Peyer's patch (tissue), 4 donors: ENCODE data around the gene HYAL1.

Source experiments
- CTCF ChIP-seq, 6 experiments: fragments of 450-650 bp in 4 of 6; fragments of 200-600 bp in 2 of 6; sonication (generic) in 1 of 6; IDR thresholded peaks; one replicate each; pipeline ENCODE4 v1.5.1; 2017 to 2019; ENCODE audit warnings: antibody characterized with exemption in 6 of 6, mild to moderate bottlenecking in 3 of 6, moderate library complexity in 1 of 6
- POLR2A ChIP-seq, 2 donors: fragments of 450-650 bp; IDR thresholded peaks; one replicate each; pipeline ENCODE4 v1.5.1; 2017; ENCODE audit warnings: antibody characterized with exemption in 2 of 2, mild to moderate bottlenecking in 2 of 2, moderate library complexity in 2 of 2

GRCh38 chr3:50318163-50318562 lies 14.8 kb upstream of the HYAL1 start:
- TF ChIP-seq CTCF (IDR thresholded peaks at IDR 0.05) (no peak), POLR2A (IDR thresholded peaks at IDR 0.05) (no peak)
